Smooth muscle cell (in vitro differentiated cells): ENCODE results near the gene APBA1. TPM values are rescaled to one million over a fixed set of nuclear protein-coding genes. Genes with fewer than 3 reads are reported as not detected.
A peak's percentile ranks its signal among the peaks of the same experiment; 100 is the strongest.

ENCODE experiments used
- DNase-seq: peaks from one replicate; lab custom pipeline; 2025; ENCODE audit not compliant: unreplicated experiment; lab: John Stamatoyannopoulos, UW
- H2AFZ ChIP-seq: fragments of 200-600 bp; sonication (generic); 2 replicates; pipeline ENCODE4 v1.6.0; 2016; ENCODE audit warnings: antibody characterized with exemption, low read depth, mild to moderate bottlenecking
- H3F3A ChIP-seq: fragments of 200-600 bp; sonication (generic); 2 replicates; pipeline ENCODE4 v1.6.0; 2017; ENCODE audit warnings: antibody characterized with exemption, low read depth
- H3K27ac ChIP-seq: fragments of 200-600 bp; sonication (generic); 2 replicates; pipeline ENCODE4 v1.5.1; 2016; ENCODE audit warnings: low read depth, mild to moderate bottlenecking
- H3K27me3 ChIP-seq: fragments of 200-600 bp; sonication (generic); 2 replicates; pipeline ENCODE4 v1.6.1; 2016; ENCODE audit warnings: low read depth, mild to moderate bottlenecking
- H3K36me3 ChIP-seq: fragments of 200-600 bp; sonication (generic); 2 replicates; pipeline ENCODE4 v1.5.1; 2016; ENCODE audit warnings: low read depth
- H3K4me1 ChIP-seq: fragments of 200-600 bp; sonication (generic); 2 replicates; pipeline ENCODE4 v1.5.1; 2016; ENCODE audit warnings: low read depth
- H3K4me2 ChIP-seq: fragments of 200-600 bp; sonication (generic); 2 replicates; pipeline ENCODE4 v1.6.0; 2016; ENCODE audit warnings: mild to moderate bottlenecking
- H3K4me3 ChIP-seq: fragments of 200-600 bp; sonication (generic); 2 replicates; pipeline ENCODE4 v1.5.1; 2016; ENCODE audit warnings: mild to moderate bottlenecking
- H3K79me2 ChIP-seq: fragments of 200-600 bp; sonication (generic); 2 replicates; pipeline ENCODE4 v1.6.0; 2016; ENCODE audit warnings: low read depth, mild to moderate bottlenecking
- H3K9ac ChIP-seq: fragments of 200-600 bp; sonication (generic); 2 replicates; pipeline ENCODE4 v1.6.0; 2016; ENCODE audit warnings: low read depth
- H3K9me3 ChIP-seq: fragments of 200-600 bp; sonication (generic); replicated peaks from 2 replicates; pipeline ENCODE4 v1.5.1; 2016; ENCODE audit warnings: low read depth
- H4K20me1 ChIP-seq: fragments of 200-600 bp; sonication (generic); 2 replicates; pipeline ENCODE4 v1.6.0; 2016; ENCODE audit warnings: low read depth
- WGBS: methylation state at CpG from one replicate; pipeline ENCODE4 v1.1.7; 2016; ENCODE audit warnings: low lambda C conversion rate; 5-methylcytosine and 5-hydroxymethylcytosine counted together
- polyA plus RNA-seq: library from polyadenylated mRNA; unstranded; fragments of >200 nt; fragmentation: Nextera tagmentation; extraction: Ambion mirVana; gene quantifications from 2 replicates; pipeline ENCODE4 v1.2.1, GENCODE V29; 2016
- total RNA-seq: library from RNA; depleted of rRNA; stranded (reverse); fragments of >200 nt; gene quantifications from 2 replicates; pipeline ENCODE4 v1.2.3, GENCODE V29; 2014
- TF ChIP-seq, protein P1 (sequence below): fragments of 200-600 bp; sonication (generic); IDR thresholded peaks from 2 replicates; pipeline ENCODE4 v1.5.1; 2017; ENCODE audit warnings: borderline replicate concordance, mild to moderate bottlenecking, antibody characterized with exemption; ENCODE audit not compliant: insufficient read depth, poor library complexity, severe bottlenecking

The APBA1 gene
- total and polyA plus RNA-seq, 2 experiments from 2014 or later = 1.4 to 6.1 TPM

DNA sequence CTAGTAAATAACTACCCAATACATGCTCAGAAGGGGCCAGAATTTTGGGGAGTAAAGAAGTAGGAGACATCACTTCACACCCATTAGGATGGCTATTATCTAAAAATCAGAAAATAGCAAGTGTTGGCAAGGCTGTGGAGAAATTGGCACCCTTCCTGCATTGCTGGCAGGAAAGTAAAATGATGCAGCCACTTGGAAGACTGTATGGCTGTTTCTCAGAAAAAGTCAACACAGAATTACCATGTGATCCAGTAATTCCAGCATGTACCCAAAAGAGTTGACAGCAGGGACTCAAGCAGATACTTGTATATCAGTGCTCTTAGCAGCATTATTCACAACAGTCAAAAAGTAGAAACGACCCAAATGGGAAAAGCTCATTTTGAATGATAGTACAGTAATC is 107.6 kb downstream of the APBA1 start:
- no peaks in the 10 kb centered on the region for H3K4me1 ChIP-seq
- no peak overlapping the region for H3K27ac ChIP-seq
- no peak overlapping the region for H2AFZ ChIP-seq
- H3K36me3 ChIP-seq = no peaks in the 10 kb centered on the region
- DNase-seq = no peak
- H3K4me3 ChIP-seq = no peak overlapping the region
- 80% methylated on average over 1 of the region's 1 CpG for WGBS
- no peaks in the 10 kb centered on the region for H3K79me2 ChIP-seq
- H3F3A ChIP-seq = no peaks in the 10 kb centered on the region
- TF ChIP-seq, protein P1, sequence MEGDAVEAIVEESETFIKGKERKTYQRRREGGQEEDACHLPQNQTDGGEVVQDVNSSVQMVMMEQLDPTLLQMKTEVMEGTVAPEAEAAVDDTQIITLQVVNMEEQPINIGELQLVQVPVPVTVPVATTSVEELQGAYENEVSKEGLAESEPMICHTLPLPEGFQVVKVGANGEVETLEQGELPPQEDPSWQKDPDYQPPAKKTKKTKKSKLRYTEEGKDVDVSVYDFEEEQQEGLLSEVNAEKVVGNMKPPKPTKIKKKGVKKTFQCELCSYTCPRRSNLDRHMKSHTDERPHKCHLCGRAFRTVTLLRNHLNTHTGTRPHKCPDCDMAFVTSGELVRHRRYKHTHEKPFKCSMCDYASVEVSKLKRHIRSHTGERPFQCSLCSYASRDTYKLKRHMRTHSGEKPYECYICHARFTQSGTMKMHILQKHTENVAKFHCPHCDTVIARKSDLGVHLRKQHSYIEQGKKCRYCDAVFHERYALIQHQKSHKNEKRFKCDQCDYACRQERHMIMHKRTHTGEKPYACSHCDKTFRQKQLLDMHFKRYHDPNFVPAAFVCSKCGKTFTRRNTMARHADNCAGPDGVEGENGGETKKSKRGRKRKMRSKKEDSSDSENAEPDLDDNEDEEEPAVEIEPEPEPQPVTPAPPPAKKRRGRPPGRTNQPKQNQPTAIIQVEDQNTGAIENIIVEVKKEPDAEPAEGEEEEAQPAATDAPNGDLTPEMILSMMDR = no peak
- H3K4me2 ChIP-seq = no peak overlapping the region
- no peaks in the 10 kb centered on the region for H4K20me1 ChIP-seq
- peaks cover 4% of the 10 kb centered on the region for H3K27me3 ChIP-seq
- H3K9me3 ChIP-seq = no peaks in the 10 kb centered on the region
- H3K9ac ChIP-seq = no peak overlapping the region

DNA sequence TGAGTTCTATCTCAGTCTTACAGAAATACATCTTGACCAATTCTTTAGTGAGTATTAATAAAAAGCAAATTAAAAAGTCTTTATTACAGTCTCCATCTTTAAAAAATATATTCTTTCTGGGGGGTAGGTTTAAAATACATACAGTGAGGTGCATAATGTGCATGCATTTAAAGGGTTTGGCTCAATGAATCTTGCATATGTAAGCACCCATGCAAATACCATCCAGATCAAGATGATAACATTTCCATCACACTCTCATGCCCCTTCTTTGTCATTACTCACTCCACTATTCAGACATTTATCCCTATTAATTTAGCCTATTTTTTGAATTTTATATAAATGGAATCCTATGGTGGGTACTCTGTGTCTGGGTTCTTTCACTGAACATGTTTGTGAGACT is 113.0 kb downstream of the APBA1 start:
- H3K9ac ChIP-seq = no peak overlapping the region
- H3K79me2 ChIP-seq = no peaks in the 10 kb centered on the region
- H3K27me3 ChIP-seq = peaks cover 10% of the 10 kb centered on the region
- no peaks in the 10 kb centered on the region for H4K20me1 ChIP-seq
- H3K4me2 ChIP-seq = no peak overlapping the region
- no peak overlapping the region for H2AFZ ChIP-seq
- no peaks in the 10 kb centered on the region for H3K9me3 ChIP-seq
- DNase-seq = no peak
- TF ChIP-seq, protein P1 = no peak
- H3K36me3 ChIP-seq = no peaks in the 10 kb centered on the region
- no peaks in the 10 kb centered on the region for H3K4me1 ChIP-seq
- no peaks in the 10 kb centered on the region for H3F3A ChIP-seq
- H3K27ac ChIP-seq = no peak overlapping the region
- no peak overlapping the region for H3K4me3 ChIP-seq

DNA sequence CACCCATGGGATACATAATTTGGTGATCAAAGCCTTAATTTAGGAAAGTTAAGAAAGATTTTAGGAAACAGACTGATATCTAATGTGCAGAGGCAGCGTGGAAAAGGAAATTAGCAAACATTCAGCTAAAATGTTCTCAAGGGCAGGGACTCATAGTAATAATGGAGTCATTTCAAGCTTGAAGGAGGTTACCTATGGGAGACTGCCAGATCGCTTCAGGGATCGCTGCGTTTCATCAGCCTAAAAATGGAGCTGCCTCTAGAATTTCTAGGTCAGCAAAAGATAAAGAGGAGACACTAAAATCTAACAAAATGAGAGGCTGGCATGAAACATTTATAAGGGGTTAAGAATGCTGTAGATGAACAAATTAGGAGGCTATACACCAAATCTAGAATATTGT is 115.5 kb downstream of the APBA1 start:
- Histone ChIP-seq H3K9me3 (no peaks in the 10 kb centered on the region), H3K4me3 (no peak overlapping the region), H3K27ac (no peak overlapping the region), H3K4me2 (no peak overlapping the region), H3K4me1 (no peaks in the 10 kb centered on the region), H4K20me1 (no peaks in the 10 kb centered on the region), H2AFZ (no peak overlapping the region), H3K36me3 (no peaks in the 10 kb centered on the region), H3K9ac (no peak overlapping the region), H3F3A (no peaks in the 10 kb centered on the region), H3K79me2 (no peaks in the 10 kb centered on the region), H3K27me3 (peaks cover 12% of the 10 kb centered on the region)
- 92% methylated on average over 4 of the region's 4 CpGs for WGBS
- TF ChIP-seq, protein P1 = no peak
- no peak for DNase-seq

DNA sequence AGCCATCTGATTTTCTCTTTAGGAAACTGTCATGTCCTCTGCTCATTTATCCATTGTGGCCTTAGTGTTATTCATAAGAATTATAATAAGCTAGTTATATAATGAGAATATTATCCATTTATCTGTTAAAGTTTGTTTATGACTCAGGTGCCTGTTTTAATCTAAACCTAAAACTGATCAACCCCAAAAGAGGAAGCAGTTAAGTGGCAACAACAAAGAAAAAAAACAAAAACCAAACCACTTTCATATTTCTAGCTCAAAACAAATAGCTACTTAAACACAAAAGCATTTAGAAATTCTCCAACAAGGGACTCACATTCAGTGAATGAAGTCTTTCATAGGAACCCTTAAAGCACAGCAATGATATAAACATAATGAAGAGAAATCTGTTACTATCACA is 116.4 kb downstream of the APBA1 start:
- no peak for DNase-seq
- Histone ChIP-seq H3K4me3 (no peak overlapping the region), H3K9ac (no peak overlapping the region), H3K36me3 (no peaks in the 10 kb centered on the region), H3K4me1 (no peaks in the 10 kb centered on the region), H4K20me1 (no peaks in the 10 kb centered on the region), H3K27me3 (peaks cover 12% of the 10 kb centered on the region), H3F3A (no peaks in the 10 kb centered on the region), H3K27ac (no peak overlapping the region), H3K9me3 (no peaks in the 10 kb centered on the region), H2AFZ (no peak overlapping the region), H3K79me2 (no peaks in the 10 kb centered on the region), H3K4me2 (peak overlapping the region; percentile 54)
- TF ChIP-seq, protein P1 = no peak
